BJ (cell line): ENCODE measurements around the gene FOCAD. TPM values are rescaled to one million over a fixed set of nuclear protein-coding genes. Genes with fewer than 3 reads are reported as not detected.

ENCODE experiments used
- CTCF ChIA-PET: fragments of 350-600 bp; formaldehyde crosslinking; extraction: SDS; loops from one replicate; lab custom pipeline; 2021; ENCODE audit warnings: antibody characterized with exemption, inconsistent platforms; lab: Yijun Ruan, JAX
- POLR2A ChIA-PET: fragments of 300-600 bp; sonication (Branson Sonifier 250); formaldehyde crosslinking; extraction: SDS; loops from one replicate; lab custom pipeline; 2021; ENCODE audit warnings: antibody characterized with exemption; lab: Charles Lee
- DNase-seq: peaks from one replicate; pipeline ENCODE4 v3.0.0-alpha.2; 2011; ENCODE audit warnings: low read depth
- H3K27me3 ChIP-seq: 2 replicates; pipeline ENCODE4 v1.6.0; 2011; ENCODE audit warnings: low read length; ENCODE audit not compliant: control insufficient read depth, insufficient read depth
- H3K36me3 ChIP-seq: 2 replicates; pipeline ENCODE4 v1.5.1; 2011; ENCODE audit warnings: low read length; ENCODE audit not compliant: control insufficient read depth, insufficient read depth
- H3K4me3 ChIP-seq: 2 replicates; pipeline ENCODE4 v1.5.1; 2011; ENCODE audit warnings: low read depth, mild to moderate bottlenecking, control low read depth, low read length
- CTCF ChIP-seq: IDR thresholded peaks from 2 replicates; pipeline ENCODE4 v1.5.1; 2011; ENCODE audit warnings: low read depth, mild to moderate bottlenecking, control low read depth, inconsistent platforms, low read length, moderate library complexity; ENCODE audit not compliant: insufficient read depth
- polyA plus RNA-seq: library from polyadenylated mRNA; depleted of rRNA; stranded (reverse); fragments of >200 nt; gene quantifications from 2 replicates; pipeline ENCODE4 v1.2.3, GENCODE V29; 2011

Gene FOCAD
- polyA plus RNA-seq, 1 experiment = 32.9 TPM

- POLR2A ChIA-PET = no interaction called here
Measured at GRCh38 chr9:20685769-20686168, 1.7 kb downstream of the FOCAD start.

DNA sequence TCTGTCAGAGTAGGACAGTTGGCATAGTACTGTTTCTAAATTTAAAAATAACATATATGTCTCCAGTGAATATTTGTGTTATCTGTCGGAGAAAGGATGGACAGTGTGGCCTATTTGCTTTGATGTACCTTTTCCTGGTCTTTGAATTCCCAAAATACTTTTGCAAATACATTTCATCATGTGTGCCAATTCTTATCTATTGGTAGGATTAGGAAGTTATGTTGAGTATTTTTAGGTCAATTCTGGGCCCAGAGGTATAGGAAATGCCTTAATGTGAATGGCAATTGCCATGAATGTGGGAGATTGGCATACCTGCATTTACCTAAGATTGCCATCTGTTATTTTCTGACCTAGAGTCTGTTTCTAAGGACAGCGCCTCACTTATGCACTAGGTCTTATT lies 5.8 kb downstream of the FOCAD start:
- CTCF ChIA-PET = no interaction called here
- no peak overlapping the region for H3K4me3 ChIP-seq
- DNase-seq = no peak
- H3K36me3 ChIP-seq = no peaks in the 10 kb centered on the region
- TF ChIP-seq CTCF = no peak
- no peaks in the 10 kb centered on the region for H3K27me3 ChIP-seq
- POLR2A ChIA-PET = no interaction called here

More at GRCh38 chr9:20685769-20686168, 1.7 kb downstream of the FOCAD start:
- H3K36me3 ChIP-seq = no peaks in the 10 kb centered on the region
- H3K27me3 ChIP-seq = no peaks in the 10 kb centered on the region
- no peak for TF ChIP-seq CTCF
- H3K4me3 ChIP-seq = no peak overlapping the region
- CTCF ChIA-PET = interaction anchor here (2.4 kb wide), 1 partner anchor 61 kb away, joined by 15 read pairs; no protein-coding TSS in a partner anchor
- DNase-seq = no peak

DNA sequence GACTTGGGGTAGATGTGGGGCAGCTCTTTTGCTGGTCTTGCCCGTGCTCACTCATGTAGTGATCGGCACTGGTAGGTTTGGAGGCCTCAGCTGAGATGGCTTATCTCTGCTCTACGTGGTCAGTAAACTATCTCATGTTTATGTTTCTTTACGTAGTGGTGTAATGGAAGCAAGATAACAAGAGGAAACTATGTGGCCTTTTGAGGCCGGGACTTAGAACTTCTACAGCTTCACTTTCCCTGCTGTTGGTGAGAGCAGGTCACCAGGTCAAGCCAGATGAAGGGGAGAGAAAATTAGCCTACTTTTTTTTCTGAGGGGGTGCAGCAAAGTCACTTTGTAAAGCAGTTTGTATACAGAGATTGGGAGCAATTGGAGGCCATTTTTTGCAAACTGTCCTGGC lies 8.5 kb downstream of the FOCAD start:
- Histone ChIP-seq H3K4me3 (no peak overlapping the region), H3K36me3 (no peaks in the 10 kb centered on the region), H3K27me3 (no peaks in the 10 kb centered on the region)
- ChIA-PET POLR2A (no interaction called here), CTCF (no interaction called here)
- DNase-seq = no peak
- no peak for TF ChIP-seq CTCF

DNA sequence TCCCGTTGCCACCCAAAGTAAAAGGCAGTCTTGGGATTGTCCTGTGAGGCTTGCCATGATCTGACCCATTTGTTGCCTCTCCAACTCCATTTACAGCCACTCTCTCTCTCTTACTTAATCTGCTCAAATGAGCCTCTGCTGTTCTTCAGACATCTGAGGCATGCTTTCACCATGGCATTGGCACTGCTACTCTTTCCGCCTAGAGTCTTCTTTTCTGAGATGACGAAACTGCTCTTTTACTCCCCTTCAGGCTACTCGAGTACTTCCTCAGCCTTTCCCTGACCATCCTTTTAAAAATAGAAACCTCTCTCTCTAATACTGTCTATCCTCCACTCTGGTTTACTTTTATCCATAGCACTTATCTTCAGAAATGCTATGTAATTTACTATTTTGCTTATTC lies 9.0 kb downstream of the FOCAD start:
- DNase-seq = no peak
- Histone ChIP-seq H3K4me3 (no peak overlapping the region), H3K36me3 (no peaks in the 10 kb centered on the region), H3K27me3 (no peaks in the 10 kb centered on the region)
- ChIA-PET POLR2A (no interaction called here), CTCF (no interaction called here)
- no peak for TF ChIP-seq CTCF

GRCh38 chr9:20694248-20694647 lies 10.2 kb downstream of the FOCAD start:
- TF ChIP-seq CTCF = no peak
- POLR2A ChIA-PET = interaction anchor here (0.6 kb wide), 1 partner anchor 20 kb away, joined by 4 read pairs; no protein-coding TSS in a partner anchor
- H3K36me3 ChIP-seq = no peaks in the 10 kb centered on the region
- no peak for DNase-seq
- no peaks in the 10 kb centered on the region for H3K27me3 ChIP-seq
- H3K4me3 ChIP-seq = no peak overlapping the region
- CTCF ChIA-PET = no interaction called here
